Kidney tubule cell (primary cell): ENCODE measurements around the gene LYPD6.
"Not testable (repeated sequence)": the region's sequence is repeated elsewhere in the genome, so short reads cannot be mapped to it uniquely, and the experiment has no call there.

ENCODE experiments used
- DNase-seq: peaks from one replicate; pipeline ENCODE4 v3.0.0-alpha.2; 2018; ENCODE audit warnings: low spot score

The LYPD6 gene, protein sequence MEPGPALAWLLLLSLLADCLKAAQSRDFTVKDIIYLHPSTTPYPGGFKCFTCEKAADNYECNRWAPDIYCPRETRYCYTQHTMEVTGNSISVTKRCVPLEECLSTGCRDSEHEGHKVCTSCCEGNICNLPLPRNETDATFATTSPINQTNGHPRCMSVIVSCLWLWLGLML

DNA sequence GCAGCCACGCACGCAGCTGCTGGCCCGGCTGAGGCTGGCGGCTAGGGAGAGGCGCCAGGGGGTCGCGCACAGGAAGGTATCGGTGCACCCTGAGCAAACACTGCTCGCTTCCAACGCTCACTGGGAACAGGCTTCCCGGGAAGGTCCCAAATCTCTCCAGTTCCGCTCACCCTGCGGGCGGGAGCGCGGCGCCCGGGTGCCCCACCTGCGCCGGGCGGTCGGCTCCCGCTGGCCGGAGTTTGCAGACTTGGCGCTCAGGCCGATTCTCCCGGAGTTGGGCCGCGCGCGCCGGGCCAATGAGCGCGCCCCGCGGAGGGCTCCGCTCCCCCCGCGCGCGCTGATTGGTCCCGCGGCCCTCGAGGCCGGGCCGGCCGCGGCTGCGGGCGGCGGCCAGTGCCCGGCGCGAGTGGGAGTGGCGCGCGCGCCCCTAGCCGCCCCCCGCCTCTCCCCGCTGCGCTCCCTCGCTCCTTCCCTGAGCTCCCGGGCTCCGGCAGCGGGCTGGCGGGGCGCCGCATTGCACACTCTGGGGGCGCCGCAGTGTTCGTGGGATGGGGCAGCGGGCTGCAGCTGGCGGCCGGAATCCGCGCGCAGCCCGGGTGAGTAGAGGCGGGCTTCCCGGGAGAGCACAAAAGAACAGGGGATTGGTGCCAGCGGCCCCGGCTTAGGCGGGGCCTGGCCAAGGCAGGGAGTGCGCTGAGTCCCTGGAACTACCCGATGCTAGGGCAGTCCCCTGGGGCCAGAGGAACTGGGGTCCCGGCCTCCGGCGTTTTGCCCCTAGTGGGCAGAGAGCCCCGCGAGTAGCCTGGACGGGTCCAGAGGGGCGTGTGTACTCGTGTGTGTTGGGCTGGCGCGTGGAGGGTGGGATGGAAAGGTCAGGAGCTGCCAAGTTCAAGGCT is at the start of gene LYPD6:
Gene LYPD6, plus strand, starts transcription at position 461 of the 896 bp plus-strand sequence. CDS start 107,122 bp downstream, outside the sequence.
- peak; percentile 83 for DNase-seq

DNA sequence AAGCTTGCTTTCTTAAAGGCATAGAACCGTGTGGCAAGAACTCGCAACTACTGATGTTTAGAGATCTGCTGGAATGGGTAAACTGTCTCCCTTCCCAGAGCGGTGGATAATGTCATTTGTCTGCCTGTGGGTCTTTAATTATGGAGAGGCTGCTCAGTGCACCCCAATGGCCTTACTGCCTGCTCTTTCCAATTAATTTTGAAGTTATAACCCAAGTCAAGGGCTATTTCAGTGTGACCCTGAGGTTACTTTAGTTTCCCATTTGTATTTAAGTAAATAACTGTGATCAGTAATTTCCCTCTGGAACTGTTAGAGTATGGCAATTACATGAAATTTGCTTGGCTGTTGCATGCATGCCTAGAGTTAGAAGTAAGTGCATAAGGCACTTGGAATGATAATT is 48.9 kb upstream of the LYPD6 start:
- no peak for DNase-seq

DNA sequence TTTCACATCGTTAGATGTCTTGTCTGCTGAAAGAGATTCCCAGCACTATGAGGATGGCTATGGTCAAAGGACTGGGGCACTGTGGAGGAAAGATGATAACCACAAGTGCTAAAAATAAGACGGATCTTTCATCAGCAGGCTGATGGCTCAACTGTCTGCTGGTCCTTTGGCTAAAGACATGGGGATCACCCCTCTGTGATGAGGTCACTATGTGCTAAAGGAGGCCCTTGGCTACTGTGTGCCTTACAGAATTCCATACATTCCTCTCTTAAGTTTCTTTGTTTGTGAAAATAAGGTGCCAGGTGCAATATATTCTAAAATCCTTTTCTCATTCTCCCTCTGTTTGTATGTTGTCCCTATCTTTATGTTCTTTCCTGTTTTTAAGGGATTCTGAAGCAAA is 39.7 kb upstream of the LYPD6 start:
- DNase-seq = no peak

DNA sequence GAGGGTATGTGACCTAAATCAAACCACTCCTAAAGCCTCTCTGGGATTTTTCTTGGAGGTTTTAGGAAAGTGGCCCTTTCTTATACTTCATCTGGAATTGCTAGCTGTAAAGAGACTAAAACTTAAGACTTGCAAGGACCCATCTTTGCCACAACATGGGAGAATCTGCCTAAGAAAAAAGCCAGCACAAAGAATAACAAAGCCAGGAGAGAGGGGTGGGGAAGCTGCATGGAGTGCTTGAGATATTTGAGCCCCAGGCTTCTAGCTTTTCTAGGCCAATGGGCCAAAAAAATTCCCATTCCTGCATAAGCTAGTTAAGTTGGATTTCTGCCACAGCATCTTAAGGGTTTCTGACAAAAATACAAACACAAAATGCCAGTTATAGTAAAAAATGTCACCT is 38.5 kb upstream of the LYPD6 start:
- no peak for DNase-seq

DNA sequence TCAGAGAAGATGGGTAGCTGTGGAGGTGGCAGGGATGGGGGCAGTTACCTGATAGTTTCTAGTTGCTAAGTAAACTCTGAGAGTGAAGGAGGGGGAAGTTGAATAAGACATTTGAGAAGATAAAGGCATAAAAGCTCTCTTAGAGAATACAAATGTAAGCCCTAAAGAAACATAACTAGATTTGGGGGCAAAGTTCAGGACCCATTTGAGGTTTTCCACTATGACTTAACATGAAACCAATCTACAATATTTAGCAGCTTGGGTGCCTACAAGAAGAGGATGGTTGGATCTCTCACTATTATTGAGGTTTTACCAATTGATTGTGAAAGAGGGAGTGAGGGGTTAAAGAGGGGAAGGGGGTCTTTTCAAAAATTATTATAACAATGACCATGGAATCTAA is 34.4 kb upstream of the LYPD6 start:
- no peak for DNase-seq

DNA sequence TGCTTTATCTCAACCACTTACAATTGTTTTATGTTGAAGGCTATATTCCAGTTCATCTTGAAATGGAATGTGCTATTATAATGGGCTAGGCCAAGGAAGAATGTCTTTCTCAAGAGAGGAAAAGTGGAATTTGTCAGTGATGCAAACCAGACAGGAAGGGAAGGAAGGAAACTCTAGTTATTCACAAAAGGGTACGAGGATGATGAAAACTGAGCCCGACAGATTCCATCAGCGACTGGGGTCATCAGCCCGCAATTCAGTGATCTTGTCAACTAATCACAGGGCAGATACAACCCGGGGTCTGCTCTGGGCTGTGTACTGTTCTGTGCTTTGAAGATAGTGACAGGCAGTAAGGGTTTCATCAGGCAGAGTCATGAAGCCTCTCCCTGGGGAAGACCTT is 23.4 kb upstream of the LYPD6 start:
- DNase-seq = no peak

DNA sequence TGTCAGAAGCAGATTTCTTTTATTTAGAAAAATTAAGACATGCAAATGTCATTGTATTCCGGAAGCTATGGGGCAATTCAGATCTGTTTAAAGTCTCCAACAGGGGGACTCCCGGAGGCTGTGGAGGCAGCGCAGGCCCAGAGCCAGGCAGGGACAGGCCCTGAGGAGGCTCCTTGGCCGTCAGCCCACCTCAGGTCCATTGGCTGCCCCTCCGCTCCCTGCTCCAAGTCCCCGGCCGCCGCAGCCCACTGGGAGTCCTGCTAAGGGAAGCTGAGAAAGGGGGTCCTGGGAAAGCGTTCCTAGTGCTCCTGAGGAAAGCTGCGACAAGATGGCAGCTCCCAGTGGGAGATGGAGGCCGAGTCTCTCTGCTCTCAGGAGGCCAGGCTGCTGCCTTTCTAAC is 20.0 kb upstream of the LYPD6 start:
- DNase-seq = no peak

DNA sequence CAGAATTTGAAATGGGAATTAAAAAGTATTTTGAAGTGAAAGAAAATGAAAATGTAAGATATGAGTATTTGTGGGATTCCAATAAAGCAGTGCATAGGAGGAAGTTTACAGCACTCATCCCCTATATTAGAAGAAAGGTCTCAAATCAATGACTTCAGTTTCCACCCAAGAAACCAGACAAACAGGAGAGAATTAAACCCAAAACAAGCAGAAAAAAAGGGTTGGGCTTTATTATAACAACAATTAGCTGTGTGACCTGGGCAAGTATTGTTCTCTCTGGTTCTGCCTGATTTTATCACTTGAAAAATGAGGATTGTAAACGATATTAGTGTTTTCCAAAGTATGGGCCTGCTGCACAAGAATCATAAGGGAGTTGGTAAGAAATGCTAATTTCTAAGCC is 18.3 kb upstream of the LYPD6 start:
- DNase-seq = no peak

DNA sequence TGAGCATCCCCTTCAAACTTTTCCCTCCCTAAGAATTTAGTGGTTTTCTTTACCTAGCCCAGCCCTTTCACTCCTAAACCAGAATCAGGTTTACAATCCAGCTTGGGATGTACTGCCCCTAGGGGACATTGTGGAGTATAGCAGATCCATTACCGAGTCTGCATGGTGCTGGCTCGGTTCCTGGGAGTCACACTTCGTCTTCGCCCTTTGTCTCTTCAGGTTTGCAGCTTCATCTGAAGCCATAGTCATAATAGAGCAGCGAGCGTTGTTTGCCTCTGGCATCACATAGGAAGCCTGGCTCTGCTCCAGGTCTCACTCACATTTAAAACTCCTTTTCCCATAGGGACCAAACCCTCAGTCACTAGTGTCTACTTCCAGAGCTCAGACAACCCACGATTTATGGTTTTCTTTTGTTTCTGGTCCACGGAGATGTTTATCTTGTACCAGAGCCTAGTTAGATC is 16.8 kb upstream of the LYPD6 start:
- DNase-seq = peak; percentile 49

DNA sequence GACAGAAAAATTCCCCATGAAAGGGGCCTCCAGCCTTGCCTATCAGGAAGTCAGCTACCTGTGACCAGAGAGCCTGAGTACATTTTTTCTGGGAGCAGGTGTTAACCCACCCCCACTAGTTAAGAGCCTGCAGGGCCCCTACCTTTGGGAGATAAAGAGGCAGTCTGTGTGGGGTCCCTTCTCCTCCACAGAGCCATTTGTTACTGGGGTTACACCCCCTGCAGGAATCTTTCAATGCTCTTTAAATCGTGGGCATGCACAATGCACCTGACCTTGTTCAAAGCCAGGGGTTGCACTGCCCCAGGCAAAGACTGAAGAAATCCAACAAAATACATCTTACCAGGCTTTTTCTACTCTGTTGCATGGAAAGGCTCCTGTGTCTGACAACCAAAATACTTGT is 15.7 kb upstream of the LYPD6 start:
- no peak for DNase-seq

DNA sequence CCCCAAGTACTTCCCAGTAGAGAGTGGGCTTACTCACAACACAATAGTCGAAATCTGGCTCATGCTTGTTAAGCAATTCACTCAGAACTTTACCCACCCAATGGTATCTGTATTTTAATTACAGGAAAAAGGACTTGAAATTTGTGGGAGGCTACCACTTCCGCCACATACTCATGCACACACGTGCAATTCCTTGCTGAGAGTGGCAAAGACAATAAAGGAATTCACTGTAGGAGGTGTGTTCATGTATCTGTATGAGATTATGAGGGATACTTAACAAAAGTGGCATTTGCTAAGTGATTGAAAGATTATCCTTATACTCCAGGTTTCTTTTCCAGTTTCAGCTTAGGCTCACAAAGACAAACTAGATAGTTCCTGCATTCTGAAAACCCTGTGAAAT is 14.9 kb upstream of the LYPD6 start:
- DNase-seq = no peak

DNA sequence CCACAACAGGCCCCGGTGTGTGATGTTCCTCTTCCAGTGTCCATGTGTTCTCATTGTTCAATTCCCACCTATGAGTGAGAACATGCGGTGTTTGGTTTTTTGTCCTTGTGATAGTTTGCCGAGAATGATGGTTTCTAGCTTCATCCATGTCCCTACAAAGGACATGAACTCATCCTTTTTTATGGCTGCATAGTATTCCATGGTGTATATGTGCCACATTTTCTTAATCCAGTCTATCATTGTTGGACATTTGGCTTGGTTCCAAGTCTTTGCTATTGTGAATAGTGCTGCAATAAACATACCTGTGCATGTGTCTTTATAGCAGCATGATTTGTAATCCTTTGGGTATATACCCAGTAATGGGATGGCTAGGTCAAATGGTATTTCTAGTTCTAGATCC is 11.8 kb upstream of the LYPD6 start:
- DNase-seq = not testable (repeated sequence)

DNA sequence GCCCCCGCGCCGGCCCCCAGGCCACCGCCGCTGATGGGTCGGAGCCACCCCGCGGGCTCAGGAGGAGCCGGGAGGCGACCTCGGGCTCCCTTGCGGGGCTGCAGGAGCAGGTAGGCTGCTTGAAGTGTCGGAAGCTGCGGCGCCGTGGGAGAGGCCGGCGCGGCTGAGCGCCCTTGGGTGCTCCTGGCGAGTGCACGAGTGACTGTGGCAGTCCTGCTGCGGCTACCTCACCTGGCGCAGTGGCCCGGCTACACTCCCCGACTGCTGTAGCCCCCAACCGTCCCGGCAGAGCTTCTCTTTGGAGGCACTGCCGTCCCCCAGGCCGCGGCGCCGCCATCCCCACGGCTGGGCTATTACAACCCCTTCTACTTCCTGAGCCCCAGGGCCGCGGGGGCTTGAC is 10.0 kb upstream of the LYPD6 start:
- DNase-seq = no peak

DNA sequence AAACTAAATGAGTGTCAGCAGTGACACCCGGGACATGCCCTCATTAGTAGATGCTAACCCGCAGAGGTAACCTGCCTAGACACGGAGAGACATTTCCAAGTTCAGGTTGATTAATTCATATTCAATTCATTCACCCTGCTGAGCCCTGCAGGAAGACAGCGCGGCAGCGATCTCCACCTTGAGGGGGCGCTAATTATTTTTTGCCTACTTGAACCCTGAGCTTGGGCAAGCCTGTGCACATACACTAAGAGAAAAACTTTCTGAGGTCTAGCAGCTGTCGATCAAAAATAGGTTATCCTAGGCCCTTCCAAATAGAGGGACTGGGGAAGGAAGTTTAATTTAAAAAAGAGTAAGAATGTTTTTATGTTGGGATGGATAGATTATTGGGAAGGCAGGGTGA is 1.3 kb upstream of the LYPD6 start:
- peak; percentile 44 for DNase-seq

DNA sequence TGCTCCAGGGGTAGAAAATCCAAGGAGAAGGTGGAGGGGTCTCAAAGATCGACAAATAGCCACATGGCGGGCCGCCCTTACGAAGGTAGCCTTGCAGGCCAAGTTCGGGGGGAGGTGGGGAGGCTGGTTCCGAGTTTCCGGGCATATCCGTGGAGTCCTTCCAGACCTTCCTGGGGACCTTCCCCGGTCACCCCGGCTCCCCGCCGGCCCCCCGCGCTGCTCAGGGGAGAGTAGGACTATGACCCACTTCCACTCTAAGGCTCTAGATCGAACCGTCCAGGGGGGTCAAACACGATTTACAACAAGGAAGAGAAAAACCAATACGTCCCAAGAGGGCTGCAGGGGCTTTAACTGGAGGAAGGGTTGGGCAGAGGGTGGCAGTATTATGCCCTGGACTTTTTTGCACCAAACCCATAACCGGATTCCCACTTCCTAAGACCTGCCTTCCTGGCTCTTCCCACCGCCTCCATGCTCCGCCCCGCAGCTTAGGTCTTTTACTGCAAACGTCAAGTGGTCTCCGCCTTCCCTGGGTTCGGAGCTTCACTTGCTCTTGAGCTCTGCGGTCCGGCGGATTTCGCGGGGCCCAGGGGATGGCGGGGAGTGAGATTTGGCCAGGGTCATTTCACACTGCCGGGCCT is 779 bp upstream of the LYPD6 start:
- DNase-seq = peak; percentile 84

DNA sequence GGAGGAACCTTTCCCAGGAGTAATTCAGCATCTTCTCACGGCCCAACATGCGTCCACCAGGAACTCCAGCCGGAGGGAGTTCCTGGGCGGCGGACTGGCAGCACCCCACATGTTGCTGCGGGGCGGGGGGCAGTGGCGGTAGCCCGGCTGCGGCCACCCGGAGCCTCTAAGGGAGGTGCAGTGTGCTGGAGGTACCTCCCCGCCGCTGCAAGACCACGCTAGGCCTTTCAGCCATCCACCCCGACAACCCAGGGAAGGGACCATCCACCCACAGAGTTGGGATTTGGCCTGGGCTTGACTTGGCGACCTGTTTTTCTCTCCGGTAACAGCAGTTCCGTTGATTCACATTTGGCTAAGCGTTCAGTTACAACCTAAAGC is 625 bp downstream of the LYPD6 start:
- DNase-seq = no peak

DNA sequence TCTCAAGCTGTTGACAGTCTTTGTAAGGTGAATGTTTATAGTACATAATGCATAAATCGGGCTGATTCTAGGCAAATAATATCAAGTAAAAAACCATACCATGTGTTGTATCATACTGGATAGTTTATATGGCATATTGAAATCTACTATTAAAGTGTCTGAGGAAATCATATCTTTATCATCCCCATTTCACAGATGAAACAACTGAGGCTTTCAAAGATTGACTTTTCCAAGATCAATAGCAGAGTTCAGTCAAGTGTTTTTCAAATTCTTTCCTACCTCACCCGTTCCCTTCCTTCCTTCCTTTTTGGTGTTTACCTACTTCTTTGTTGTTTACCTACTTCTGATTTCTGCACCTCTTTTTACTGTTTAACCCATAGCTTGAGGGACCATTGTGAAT is 2.0 kb downstream of the LYPD6 start:
- DNase-seq = no peak

DNA sequence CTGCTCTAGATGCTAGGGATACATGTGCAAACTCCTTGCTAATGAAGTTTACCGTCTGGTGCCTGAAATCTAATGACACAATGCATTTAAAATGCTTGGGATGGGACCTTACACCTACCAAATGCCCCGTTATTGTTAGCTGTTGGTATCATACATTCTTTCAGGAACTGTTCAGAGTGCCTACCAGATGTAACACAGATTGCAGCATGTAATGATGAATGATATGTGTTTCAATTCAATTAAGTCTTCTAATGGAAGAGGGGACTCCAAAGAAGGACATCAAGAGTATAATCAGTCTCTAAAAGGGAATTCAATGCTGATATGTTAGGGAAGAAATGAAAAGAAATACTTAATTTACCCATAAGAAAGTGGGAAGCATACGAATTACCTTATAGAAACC is 3.2 kb downstream of the LYPD6 start:
- no peak for DNase-seq

DNA sequence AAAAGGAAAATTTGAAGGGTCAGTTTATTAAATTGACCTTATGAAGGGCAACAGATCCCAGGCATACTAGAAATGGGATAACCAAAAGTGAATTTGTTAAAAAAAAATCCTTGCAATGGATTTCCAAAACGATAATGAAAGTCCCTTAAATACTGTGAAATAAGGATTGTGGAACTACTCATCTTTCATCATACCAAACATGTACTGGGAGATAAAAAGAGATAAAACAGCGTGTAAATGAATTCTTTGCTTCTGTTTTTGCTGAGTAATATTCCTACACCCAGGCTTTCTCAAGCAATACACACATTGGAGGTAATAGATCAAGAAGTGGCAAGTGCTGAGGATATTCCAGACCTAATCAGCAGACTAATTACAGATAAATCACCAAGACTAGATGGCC is 3.8 kb downstream of the LYPD6 start:
- no peak for DNase-seq

DNA sequence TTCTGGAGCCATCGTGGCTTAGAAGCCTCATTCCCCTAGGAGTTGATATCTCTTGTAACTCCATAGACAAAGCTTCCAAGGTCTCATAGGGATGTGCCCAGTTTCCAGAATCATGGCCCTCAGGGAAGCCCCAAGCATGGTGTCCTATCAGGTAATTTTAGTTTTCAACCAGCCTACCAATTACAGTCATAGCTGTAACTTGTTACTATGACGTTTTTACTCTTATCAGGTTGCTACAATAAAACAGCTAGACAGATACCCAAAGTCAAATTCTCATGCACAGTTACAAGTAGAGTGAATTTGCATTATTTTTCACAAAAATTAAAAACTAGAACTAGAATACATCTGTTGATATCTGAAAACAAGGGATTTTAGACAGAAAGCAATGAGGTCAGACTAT is 8.9 kb downstream of the LYPD6 start:
- no peak for DNase-seq

DNA sequence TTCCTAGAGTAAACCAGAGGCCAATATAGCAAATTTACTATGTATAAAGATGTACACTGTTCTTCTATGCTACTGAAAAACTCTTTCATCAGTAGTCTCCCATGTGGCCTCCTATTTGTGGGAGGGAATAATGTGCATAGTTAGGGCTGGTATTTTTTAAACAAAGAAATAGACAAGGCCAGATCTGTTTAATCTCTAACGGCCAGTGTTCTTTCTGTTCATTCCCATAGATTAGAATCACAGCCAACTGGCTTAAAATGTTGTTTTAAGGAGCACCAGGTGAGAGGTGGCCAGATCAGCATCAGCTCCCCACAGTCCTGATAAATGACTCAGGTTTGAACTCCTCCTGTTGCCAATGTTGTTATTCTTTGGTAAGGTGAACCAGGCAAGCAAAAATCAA is 12.1 kb downstream of the LYPD6 start:
- DNase-seq = no peak

DNA sequence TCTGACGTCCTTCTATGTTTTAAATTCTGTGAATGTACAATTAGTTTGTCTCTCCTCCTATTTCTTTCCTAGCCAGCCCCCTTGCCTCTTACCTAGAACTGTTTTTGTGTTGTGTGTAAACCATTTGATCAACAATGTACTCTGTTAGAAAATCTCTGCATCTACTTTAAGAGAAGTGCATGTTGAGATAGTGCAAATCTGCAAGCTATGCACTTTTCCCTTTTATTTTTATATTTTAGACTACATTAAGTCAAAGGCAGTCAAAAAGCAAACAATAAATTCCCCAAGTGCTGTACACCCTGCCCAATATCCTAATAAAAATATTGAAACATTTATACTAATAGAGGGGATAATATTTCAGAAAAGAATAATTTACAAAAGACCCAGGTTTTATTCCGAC is 13.7 kb downstream of the LYPD6 start:
- DNase-seq = no peak

DNA sequence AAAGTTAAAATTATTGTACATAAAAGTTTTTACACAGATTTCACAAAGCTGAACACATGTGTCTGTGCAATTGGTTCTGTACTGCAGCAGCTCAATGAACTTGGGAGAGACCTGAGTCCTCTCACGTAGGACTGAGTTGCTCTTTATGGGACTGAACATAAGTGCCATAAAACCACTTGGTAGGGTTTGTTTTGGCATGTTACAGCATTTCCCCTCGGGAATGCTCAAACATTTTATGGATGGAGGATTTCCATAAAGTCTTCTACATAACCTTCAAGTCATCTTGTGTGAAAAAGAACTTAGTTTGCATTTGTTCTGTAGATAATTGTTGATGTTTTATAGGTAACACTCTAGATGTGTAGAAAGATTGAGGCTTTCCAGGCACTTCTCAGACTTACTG is 15.9 kb downstream of the LYPD6 start:
- no peak for DNase-seq
